Activated T-helper 1 cell treated with Interleukin-2 at 50 U/mL for 16 hours (primary cell): ENCODE data around the gene RHBDD2.
"Not testable (repeated sequence)": the region's sequence is repeated elsewhere in the genome, so short reads cannot be mapped to it uniquely, and the experiment has no call there.

Source experiments
- DNase-seq: peaks from one replicate; pipeline ENCODE4 v3.0.0-alpha.2; 2020; ENCODE audit warnings: low read depth

RHBDD2 gene

DNA sequence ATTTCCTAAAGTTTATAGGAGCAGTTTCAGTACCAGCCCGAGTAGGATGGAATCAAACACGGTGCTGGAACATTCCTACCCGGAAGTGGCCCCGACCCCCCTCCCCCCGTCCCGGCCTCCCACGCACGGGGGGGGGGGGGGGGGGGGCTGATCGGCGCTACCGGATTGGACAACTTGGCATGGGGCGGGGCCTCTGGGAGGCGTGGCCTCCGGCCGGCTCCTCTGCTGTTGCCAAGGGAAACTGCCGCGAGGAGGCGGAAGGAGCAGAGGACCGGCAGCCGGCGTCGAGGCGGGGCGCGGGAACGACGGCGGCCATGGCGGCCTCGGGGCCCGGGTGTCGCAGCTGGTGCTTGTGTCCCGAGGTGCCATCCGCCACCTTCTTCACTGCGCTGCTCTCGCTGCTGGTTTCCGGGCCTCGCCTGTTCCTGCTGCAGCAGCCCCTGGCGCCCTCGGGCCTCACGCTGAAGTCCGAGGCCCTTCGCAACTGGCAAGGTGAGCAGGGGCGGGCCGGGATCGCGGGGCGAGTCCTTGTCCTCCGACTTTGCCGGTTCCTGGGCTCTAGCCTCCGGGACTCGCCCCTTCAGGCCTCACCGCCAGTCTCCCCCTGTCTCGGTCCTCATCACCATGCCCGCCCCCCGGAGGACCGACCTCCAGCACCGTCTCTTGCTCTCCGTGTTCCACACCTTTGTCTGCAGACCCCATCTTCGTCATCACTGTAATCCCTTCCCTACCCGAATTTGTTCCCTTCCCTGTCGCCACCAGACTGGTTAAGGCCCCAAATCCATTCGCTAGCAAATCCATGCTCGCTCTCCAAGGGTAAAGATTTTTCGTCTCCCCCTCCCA, at the start of gene RHBDD2:
RHBDD2 (plus strand) TSS at position 266 of the 843 bp plus-strand sequence; CDS start at position 315, 49 bp downstream.
- peak; percentile 96 for DNase-seq

DNA sequence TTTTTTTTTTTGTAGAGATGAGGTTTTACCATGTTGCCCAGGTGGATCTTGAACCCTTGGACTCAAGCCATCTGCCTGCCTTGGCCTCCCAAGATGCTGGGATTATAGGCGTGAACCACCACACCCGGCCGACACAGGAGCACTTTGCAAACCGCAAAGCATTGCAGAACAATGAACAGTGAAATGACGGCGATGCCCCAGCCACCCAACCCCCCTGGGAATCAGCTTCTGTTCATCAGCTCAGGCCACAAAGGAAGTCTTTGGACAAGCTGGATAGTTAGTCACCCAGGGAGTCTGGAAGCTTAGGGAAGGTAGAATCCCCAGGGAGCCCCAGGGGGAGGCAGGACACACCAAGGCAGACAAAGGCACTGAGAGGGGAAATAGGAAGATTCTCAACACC, 49.2 kb upstream of the RHBDD2 start:
- not testable (repeated sequence) for DNase-seq

DNA sequence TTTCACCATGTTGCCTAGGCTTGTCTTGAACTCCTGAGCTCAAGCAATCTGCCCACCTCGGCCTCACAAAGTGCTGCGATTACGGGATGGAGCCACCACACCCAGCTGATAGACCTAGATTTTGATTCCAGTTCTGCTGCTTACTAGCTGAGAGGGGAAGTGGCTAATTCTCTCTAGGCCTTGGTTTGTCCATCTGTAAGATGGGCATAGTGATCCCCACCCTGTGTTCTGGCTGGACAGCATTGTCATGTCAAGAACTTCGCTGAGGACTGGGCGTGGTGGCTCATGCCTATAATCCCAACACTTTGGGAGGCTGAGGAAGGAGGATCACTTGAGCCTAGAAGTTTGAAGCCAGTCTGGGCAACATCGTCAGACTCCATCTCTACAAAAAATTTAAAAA, 47.9 kb upstream of the RHBDD2 start:
- DNase-seq = no peak

DNA sequence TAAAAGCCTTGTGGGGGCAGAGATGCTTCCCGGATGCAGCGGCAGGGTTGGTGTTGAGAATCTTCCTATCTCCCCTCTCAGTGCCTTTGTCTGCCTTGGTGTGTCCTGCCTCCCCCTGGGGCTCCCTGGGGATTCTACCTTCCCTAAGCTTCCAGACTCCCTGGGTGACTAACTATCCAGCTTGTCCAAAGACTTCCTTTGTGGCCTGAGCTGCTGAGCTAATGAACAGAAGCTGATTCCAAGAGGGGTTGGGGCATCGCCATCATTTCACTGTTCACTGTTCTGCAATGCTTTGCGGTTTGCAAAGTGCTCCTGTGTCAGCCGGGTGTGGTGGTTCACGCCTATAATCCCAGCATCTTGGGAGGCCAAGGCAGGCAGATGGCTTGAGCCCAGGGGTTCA, 45.2 kb upstream of the RHBDD2 start:
- not testable (repeated sequence) for DNase-seq

DNA sequence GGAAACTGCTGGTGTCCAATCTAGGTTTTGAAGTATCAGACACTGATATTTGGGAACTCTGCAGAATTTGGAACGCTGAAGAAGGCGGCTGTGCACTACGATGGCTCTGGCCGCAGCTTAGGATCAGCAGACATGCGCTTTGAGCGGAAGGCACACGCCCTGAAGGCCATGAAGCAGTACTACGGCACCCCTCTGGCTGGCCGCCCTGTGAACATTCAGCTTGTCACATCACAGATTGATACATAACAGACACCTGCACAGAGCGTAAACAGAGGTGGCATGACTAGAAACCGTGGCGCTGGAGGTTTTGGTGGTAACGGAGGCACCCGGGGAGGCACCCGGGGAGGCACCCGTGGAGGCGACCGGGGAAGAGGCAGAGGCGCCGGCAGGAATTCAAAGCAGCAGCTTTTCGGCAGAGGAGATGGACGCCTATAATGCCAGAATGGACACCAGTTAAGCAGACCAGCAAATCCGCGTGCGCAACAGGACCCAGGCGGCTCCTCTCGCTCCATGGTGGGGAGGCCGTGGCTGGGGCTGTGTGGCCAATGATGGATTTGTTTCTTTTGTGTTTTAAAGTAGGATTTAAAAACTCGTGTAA, 43.0 kb upstream of the RHBDD2 start:
- DNase-seq = no peak

DNA sequence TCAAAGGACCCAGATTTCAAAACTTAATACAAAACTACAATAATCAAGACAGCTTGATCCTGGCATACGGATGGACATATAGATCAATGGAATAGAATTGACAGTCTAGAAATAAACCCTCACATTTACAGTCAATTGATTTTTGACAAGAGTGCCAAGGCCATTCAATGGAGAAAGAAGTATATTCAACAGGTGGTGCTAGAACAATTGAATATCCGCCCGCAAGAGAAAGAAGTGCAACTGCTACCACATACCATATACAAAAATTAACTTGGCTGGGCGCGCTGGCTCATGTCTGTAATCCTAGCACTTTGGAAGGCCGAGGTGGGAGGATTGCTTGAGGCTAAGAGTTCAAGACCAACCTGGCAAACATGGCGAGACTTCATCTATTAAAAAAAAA, 42.0 kb upstream of the RHBDD2 start:
- no peak for DNase-seq

DNA sequence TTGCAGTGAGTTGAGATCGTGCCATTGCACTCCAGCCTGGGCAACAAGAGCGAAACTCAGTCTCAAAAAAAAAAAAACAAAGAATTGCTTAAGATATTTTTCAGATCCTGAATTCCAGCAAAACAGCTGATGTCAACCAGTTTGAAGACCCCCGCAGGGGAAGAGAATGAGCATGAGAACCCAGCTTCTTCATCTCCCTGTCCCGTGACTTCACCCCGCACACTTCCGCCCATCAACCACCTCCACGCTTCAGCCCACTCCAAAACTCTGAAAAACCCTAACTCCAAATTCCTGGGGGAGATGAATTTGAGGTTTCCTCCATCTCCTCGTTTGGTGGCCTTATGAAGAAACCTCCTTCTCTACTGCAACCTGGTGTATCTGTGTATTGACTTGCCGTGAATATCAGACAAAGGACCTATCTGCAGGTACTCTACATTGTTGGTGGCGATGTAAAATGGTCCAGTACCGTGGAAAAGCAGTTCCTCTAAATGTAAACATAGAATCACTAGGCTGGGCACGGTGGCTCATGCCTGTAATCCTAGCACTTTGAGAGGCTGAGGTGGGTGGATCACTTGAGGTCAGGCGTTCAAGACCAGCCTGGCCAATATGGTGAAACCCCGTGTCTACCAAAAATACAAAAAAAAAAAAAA, 40.4 kb upstream of the RHBDD2 start:
- DNase-seq = not testable (repeated sequence)

DNA sequence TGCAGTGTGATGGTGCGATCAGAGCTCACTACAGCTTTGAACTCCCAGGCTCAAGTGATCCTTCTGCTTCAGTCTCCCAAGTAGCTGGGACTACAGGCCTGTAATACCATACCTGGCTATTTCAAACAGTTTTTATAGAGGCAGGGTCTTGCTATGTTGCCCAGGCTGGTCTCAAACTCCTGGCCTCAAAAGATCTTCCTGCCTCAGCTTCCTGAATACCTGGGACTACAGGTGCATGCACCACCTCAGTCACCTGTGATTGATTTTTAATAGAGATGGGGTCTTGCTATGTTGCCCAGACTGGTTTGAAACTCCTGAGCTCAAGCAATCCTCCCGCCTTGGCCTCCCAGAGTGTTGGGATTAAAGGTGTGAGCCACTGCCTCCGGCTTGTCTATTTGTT, 38.8 kb upstream of the RHBDD2 start:
- no peak for DNase-seq

DNA sequence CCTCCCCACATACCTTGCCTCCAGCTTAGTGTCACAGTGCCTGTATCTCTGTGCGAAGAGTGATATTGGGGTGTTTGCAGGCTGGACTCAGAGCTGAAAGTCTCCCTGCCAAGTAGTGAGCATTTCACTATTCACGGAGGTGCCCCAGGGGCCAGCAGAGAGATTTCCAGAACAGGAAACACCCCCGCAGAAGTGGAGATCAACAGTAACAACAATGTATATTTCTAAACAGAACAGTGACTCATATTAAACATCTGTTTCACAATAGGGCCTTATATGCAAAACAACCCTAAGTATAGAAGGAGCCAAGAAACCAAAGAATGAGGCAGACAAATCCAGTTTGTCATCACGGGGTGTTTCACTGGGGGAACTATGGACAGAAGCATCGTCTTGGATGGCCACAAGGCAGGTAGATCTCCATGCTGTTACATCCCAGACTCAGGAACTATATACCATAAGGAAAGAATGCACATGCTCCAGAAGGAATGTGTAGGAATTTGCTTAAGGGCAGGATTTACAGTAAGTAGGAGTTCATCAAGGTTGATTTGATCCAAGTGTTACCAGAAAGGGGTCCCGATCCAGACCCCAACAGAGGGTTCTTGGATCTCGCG, 35.9 kb upstream of the RHBDD2 start:
- DNase-seq = no peak

DNA sequence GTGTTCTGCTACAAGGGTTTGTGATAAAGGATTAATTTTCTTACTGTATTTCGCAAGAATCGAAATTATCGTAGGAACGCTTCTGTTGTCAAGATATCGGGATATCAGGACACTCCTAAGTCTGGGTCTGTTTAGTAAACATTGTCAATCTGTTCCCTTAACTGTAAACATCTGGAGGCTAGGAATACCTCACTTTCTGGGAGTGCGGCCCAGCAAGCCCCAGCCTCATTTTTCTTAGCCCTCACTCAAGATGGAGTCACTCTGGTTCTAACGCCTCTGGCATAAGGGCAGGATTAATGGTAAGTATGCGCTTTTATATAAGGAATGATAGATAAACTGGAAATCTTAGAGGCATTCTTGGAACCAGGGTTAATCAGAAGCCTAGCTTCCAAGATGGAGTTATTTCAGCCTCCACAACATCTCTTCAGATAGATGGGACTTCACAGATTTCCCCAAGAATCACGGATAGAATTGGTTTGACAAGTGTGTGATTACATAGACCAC, 35.2 kb upstream of the RHBDD2 start:
- DNase-seq = no peak

DNA sequence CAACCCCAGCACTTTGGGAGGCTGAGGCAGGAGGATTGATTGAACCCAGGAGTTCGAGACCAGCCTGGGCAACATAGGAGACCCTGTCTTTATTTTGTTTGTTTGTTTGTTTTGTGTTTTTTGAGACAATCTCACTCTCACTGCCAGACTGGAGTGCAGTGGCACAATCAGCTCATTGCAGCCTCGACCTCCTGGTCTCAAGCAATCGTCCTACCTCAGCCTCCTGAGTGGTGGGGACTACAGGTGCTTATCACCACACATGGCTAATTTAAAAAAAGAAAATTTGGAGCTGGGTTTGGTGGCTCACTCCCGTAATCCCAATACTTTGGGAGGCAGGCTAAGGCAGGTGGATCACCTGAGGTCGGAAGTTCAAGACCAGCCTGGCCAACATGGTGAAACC, 34.7 kb upstream of the RHBDD2 start:
- DNase-seq = no peak

DNA sequence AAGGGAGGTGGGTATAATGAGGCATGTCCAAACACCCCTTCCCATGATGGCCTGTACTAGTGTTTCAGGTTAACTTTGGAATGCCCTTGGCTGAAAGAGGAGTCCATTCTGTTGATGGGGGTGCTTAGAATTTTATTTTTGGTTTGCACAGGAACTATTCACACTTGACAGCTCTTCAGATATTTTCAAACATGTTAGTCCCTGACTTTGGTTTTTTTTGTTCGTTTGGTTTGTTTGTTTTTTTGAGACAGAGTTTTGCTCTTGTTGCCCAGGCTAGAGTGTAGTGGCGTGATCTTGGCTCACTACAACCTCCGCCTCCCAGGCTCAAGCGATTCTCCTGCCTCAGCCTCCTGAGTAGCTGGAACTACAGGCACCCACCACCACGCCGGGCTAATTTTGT, 33.7 kb upstream of the RHBDD2 start:
- DNase-seq = not testable (repeated sequence)

DNA sequence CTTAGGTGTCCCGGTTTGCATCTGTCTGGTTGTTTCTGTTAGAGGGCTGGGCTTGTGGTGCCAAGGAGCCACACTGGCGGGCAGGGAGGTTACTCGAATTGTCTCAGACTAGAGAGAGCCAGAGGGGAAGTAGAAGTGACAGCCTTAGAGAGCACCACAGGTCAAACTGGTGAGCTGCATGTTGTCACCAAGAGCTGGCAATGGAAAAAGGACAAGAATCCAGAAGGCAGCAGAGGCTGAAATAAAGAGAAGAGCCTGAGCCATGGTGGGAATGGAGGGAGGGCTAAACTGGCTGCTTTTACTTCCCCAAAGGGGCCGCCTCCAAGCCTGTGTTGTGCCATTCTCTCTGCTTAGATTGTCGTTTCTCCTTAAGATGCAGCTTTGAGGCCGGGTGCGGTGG, 31.1 kb upstream of the RHBDD2 start:
- no peak for DNase-seq

DNA sequence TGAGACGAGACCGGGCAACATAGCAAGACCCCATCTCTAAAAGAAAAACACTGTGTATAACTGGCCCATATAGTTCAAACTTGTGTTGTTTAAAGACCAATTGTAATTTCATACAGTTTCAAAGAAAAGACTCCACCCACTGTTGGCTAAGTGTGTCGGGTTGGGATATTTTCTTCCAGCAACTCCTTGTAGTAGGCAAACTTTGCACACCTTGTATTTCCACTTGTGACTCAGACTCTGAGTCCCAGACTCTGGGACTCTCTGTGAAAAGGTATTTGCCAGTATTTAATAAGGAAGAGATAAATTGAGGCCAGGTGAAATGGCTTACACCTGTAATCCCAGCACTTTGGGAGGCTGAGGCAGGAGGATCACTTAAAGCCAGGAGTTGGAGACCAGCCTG, 29.3 kb upstream of the RHBDD2 start:
- DNase-seq = no peak

DNA sequence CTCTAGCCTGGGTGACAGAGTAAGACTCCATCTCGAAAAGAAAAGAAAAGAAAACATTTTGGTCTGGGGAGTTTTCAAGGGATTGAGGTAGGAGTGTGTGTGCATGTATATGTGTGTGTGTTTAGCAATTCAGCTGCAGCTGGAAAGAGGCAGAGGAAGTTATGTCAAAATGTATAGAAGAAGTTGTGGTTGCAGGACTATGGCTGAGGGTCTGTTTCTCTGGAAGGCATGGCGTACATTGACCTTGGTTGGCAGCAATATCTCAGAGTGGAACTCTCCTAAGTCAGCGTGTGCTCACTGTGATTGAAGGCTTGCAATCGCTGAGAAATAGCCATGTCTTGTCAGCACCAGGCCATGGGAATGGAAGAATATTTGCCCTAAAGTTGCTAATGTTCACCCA, 28.6 kb upstream of the RHBDD2 start:
- DNase-seq = no peak

DNA sequence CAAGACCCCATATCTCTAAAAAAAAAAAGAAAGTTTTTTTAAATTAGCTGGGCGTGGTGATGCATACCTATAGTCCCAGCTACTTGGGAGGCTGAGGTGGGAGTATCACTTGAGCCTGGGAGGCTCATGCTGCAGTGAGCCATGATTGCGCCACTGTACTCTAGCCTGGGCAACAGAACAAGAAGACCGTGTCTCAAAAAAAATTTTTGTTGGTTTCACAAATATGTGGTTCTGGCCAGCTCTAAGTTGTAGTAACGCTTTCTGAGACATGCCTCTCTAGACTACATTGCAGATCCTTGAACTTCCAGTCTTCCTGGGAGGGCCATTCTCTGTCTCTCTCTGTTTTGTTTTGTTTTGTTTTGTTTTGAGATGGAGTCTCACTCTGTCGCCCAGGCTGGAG, 24.6 kb upstream of the RHBDD2 start:
- DNase-seq = no peak

DNA sequence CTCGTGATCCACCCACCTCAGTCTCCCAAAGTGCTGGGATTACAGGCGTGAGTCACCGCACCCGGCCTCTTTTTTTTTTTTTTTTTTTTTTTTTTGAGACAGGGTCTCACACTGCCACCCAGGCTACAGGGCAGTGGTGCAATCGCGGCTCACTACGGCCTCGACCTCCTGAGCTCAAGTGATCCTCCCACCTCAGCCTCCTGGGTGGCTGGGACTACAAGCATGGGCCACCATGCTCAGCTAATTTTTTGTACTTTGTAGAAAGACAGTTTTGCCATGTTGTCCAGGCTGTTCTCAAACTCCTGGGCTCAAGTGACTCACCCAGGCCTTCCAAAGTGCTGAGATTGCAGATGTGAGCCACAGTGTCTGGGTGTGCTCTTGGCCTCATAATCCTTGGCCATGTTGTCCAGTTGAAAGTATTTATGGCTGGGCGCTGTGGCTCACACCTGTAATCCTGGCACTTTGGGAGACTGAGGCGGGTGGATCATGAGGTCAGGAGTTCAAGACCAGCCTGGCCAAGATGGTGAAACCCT, 24.0 kb upstream of the RHBDD2 start:
- DNase-seq = not testable (repeated sequence)

DNA sequence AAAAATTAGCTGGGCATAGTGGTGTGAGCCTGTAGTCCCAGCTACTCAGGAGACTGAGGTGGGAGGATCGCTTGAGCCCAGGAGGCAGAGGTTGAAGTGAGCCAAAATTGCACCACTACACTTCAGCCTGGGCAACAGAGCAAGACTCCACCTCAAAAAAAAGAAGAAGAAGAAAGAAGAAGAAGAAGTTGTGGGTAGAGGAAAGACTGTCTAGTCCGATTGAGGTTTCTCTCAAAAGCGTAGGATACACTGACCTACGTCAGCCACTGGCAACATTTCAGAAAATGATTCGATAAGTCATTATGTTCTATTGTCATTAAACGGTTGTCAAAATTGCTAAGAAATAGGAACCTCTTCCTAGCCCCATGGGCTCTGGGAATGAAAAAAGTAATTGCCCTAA, 22.3 kb upstream of the RHBDD2 start:
- no peak for DNase-seq

DNA sequence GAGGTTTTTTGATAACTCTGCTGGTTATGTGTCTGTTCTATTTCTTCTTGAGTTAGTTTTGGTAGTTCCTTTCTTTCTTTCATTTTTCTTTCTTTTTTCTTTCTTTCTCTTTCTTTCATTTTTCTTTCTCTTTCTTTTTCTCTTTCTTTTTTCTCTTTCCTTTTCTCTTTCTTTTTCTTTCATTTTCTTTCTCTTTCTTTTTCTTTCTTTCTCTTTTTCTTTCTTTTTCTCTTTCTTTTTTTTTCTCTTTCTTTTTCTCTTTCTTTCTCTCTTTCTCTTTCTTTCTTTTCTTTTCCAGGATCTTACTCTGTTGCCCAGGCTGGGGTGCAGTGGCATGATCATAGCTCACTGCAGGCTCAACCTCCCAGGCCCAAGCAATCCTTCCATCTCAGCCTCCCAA, 20.4 kb upstream of the RHBDD2 start:
- DNase-seq = no peak

DNA sequence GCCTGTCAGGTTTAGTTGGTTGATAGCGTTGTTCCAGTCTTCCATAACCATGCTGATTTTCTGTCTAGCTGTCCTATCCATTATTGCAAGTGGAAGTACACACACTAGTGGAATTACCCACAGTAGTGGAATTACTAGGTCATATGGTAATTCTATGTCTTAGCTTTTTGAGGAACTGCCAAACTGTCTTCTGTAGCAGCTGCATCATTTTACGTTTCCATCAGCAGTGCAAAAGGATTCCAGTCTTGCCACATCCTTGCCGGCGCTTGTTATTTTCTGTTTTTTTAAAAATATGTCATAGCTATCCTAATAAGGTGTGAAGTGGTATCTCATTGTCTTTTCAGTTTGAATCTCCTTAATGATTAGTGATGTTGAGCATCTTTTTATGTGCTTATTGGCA, 17.2 kb upstream of the RHBDD2 start:
- DNase-seq = no peak

DNA sequence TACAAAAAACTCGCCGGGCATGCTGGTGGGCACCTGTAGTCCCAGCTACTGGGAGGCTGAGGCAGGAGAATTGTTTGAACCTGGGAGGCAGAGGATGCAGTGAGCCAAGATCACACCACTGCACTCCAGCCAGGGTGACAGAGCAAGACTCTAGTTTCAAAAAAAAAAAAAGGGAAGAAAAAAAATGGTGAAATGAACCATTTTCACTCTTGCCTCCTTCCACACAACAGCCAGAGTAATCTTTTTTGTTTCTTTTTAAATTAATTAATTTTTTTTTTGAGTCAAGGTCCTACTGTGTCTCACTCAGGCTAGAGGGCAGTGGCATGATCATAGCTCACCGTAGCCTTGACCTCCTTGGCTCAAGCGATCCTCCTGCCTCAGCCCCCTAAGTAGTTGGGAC, 14.6 kb upstream of the RHBDD2 start:
- DNase-seq = not testable (repeated sequence)

DNA sequence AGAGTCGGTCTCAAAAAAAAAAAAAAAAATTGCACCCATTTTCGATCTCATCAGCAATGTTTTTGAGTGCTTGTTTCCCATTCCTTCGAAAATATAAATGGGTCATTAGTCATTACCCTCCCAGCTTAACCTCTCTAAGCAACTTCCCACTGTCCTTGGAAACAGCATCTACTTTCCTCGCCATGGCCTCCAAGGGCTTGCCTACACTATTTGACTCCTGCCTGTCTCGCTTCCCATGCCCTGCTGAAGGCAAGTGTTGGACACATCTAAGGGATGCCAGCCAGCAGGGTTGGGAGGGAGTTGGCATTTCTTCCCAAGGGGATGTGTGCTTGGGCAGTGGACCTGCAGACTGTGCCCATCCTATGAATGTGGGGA, 12.7 kb upstream of the RHBDD2 start:
- DNase-seq = no peak
